ENCODE measurements around the gene ANXA5. TPM values are rescaled to one million over a fixed set of nuclear protein-coding genes. Genes with fewer than 3 reads are reported as not detected.

Gene ANXA5
- total RNA-seq, 1 donor from 2014 or later, result 128 TPM

- Mint-ChIP-seq H3K9me3 (no peaks in the 10 kb centered on the region), H3K4me1 (ENCODE audit: low read depth) (no peaks in the 10 kb centered on the region), H3K27ac (no peak overlapping the region), H3K36me3 (ENCODE audit: low read depth) (no peaks in the 10 kb centered on the region), H3K4me3 (no peak overlapping the region), H3K27me3 (ENCODE audit: insufficient read depth) (peaks cover 8% of the 10 kb centered on the region)
- intact Hi-C loops (cut with micrococcal nuclease), result no loop called here
- DNase-seq (ENCODE audit: low spot score), result no peak
Measured at GRCh38 chr4:121642876-121643585, 53.7 kb downstream of the ANXA5 start.

- H3K27ac Mint-ChIP-seq, result no peak overlapping the region
- no peaks in the 10 kb centered on the region for H3K4me1 Mint-ChIP-seq (ENCODE audit: low read depth)
- H3K27me3 Mint-ChIP-seq (ENCODE audit: insufficient read depth), result peaks cover 8% of the 10 kb centered on the region
- no peaks in the 10 kb centered on the region for H3K9me3 Mint-ChIP-seq
- no peak for DNase-seq (ENCODE audit: low spot score)
- no peaks in the 10 kb centered on the region for H3K36me3 Mint-ChIP-seq (ENCODE audit: low read depth)
- no peak overlapping the region for H3K4me3 Mint-ChIP-seq
- intact Hi-C loops (cut with micrococcal nuclease), result no loop called here
Measured at GRCh38 chr4:121642292-121642691, 54.5 kb downstream of the ANXA5 start.

DNA sequence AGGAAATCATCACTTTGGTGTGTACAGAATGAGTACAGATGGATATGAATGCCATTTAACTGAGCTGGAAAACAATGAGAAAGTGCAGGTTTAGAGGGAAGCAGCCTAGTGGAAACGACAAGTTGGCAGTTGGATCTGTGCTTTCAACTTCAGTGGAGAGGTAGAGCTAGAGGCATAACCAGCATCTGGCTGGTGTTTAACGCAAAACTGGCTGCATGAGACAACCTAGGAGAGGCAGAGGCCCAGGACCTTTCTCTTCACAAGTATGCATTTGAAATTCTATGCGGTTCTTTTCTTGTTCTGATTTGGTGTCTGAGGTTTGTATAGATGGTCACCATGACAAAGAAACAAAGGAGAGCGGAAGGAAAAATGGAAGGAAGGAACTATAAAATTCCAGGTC is 63.1 kb downstream of the ANXA5 start:
- Mint-ChIP-seq H3K4me1 (ENCODE audit: low read depth) (no peaks in the 10 kb centered on the region), H3K4me3 (no peak overlapping the region), H3K9me3 (no peaks in the 10 kb centered on the region), H3K27me3 (ENCODE audit: insufficient read depth) (peaks cover 16% of the 10 kb centered on the region), H3K27ac (no peak overlapping the region), H3K36me3 (ENCODE audit: low read depth) (no peaks in the 10 kb centered on the region)
- no peak for DNase-seq (ENCODE audit: low spot score)
- intact Hi-C loops (cut with micrococcal nuclease), result no loop called here

DNA sequence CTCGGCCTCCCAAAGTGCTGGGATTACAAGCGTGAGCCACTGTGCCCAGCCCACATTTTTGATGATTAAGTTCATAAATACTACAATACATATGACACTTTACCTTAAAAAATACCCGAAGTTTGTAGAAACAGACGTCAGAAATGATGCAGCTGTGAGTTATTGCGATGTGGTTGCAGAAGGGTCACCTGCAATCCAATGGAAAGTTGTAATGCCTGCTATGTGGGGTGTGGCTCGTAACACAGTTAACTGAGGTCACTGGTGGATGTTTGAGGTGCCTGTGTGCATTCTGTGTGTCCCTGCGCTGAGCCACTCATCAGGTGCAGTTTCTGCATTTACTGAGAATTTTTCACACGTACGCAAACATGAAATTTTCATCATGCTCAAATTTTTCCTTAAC is 64.1 kb downstream of the ANXA5 start:
- intact Hi-C loops (cut with micrococcal nuclease), result no loop called here

More for the DNA sequence above, 64.1 kb downstream of the ANXA5 start:
- Mint-ChIP-seq H3K27me3 (ENCODE audit: insufficient read depth) (peaks cover 16% of the 10 kb centered on the region), H3K36me3 (ENCODE audit: low read depth) (no peaks in the 10 kb centered on the region), H3K9me3 (no peaks in the 10 kb centered on the region), H3K4me3 (no peak overlapping the region), H3K4me1 (ENCODE audit: low read depth) (no peaks in the 10 kb centered on the region), H3K27ac (no peak overlapping the region)
- DNase-seq (ENCODE audit: low spot score), result no peak

Other genes with a start within 250 kb of the ANXA5 start
- gene SMIM43, start 68.2 kb upstream of the ANXA5 start, total RNA-seq, result not detected in 2 replicates
- gene EXOSC9, start 104.3 kb upstream of the ANXA5 start, total RNA-seq, result 71.9 and 74.0 TPM in 2 replicates
- gene CCNA2, start 126.9 kb upstream of the ANXA5 start, total RNA-seq, result 59.9 and 64.3 TPM in 2 replicates
- 16.9 and 20.2 TPM in 2 replicates for gene BBS7, start 173.5 kb upstream of the ANXA5 start, total RNA-seq